HCT116 (cell line): Measurements from ENCODE around the gene EMC10. TPM values are rescaled to one million over a fixed set of nuclear protein-coding genes. Genes with fewer than 3 reads are reported as not detected.

Experiments used
- ATAC-seq: fragments of 200-7000 bp; cut with Tn5 transposase; 2 replicates; pipeline ENCODE4 v1.9.1; 2020; ENCODE audit warnings: mild to moderate bottlenecking, moderate library complexity
- BruUV-seq: library from RNA; stranded (reverse); fragments of 400-500 nt; replicated peaks from 2 replicates; lab custom pipeline; 2021; lab: Mats Ljungman, UMichigan
- CTCF ChIA-PET: fragments of 300-600 bp; sonication (Branson Sonifier 250); formaldehyde crosslinking; loops from one replicate; lab custom pipeline; 2021; ENCODE audit warnings: antibody characterized with exemption; lab: Charles Lee
- POLR2A ChIA-PET: fragments of 300-600, 350-600 bp; sonication (Branson Sonifier 250); formaldehyde crosslinking; loops from one replicate; lab custom pipeline; 2021; ENCODE audit warnings: antibody characterized with exemption; lab: Charles Lee
- RAD21 ChIA-PET, 2 experiments: fragments of 300-600 bp; sonication (Branson Sonifier 250); formaldehyde crosslinking; loops; one replicate each; lab custom pipeline; 2023; ENCODE audit warnings: low total read pairs in 2 of 2; ENCODE audit not compliant: uncharacterized antibody in 2 of 2, unreplicated experiment in 2 of 2, low non-redundant PET in 1 of 2; lab: Charles Lee
- DNase-seq: peaks from one replicate; pipeline ENCODE4 v3.0.0-alpha.2; 2010; ENCODE audit warnings: low read depth, low spot score
- H2AFZ ChIP-seq: fragments of 200-600 bp; shearing (Covaris generic), sonication (generic); 2 replicates; pipeline ENCODE4 v1.6.1; 2017; ENCODE audit warnings: low read depth, mixed run types, mixed read lengths, antibody characterized with exemption, low read length; ENCODE audit not compliant: poor library complexity, severe bottlenecking
- H3K27ac ChIP-seq: 2 replicates; pipeline ENCODE4 v1.5.1; 2012; ENCODE audit warnings: low read depth, low read length
- H3K27me3 ChIP-seq: fragments of 200-600 bp; sonication (generic); 2 replicates; pipeline ENCODE4 v1.6.1; 2016; ENCODE audit warnings: mixed run types, low read length, mixed read lengths; ENCODE audit not compliant: insufficient read depth
- H3K36me3 ChIP-seq, 2 experiments: fragments of 200-500 bp in 1 of 2; fragments of 200-600 bp in 1 of 2; sonication (Bioruptor generic) in 1 of 2; sonication (generic) in 1 of 2; 2 replicates each; pipeline versions ENCODE4 v1.5.1 to v1.6.1; 2014 to 2016; ENCODE audit warnings: low read length in 2 of 2, inconsistent platforms in 1 of 2, mixed read lengths in 1 of 2, mixed run types in 1 of 2; ENCODE audit not compliant: insufficient read depth in 2 of 2, control insufficient read depth in 1 of 2
- H3K4me1 ChIP-seq, 2 experiments: fragments of 200-600 bp in 1 of 2; sonication (generic) in 1 of 2; 2 replicates each; pipeline versions ENCODE4 v1.5.1 to v1.6.1; 2012 to 2017; ENCODE audit warnings: low read length in 2 of 2, inconsistent platforms in 1 of 2, mild to moderate bottlenecking in 1 of 2, mixed read lengths in 1 of 2, mixed run types in 1 of 2, moderate library complexity in 1 of 2; ENCODE audit not compliant: insufficient read depth in 2 of 2, control insufficient read depth in 1 of 2
- H3K4me2 ChIP-seq: fragments of 200-600 bp; sonication (generic); 2 replicates; pipeline ENCODE4 v1.6.1; 2017; ENCODE audit warnings: mixed run types, low read length, mixed read lengths
- H3K4me3 ChIP-seq, 2 experiments: fragments of 200-600 bp in 1 of 2; sonication (generic) in 1 of 2; replicated peaks in 1 of 2; 2 replicates each; pipeline ENCODE4 v1.5.1; 2011 to 2016; ENCODE audit warnings: low read length in 2 of 2, control low read depth in 1 of 2, low read depth in 1 of 2, mild to moderate bottlenecking in 1 of 2, mixed read lengths in 1 of 2, mixed run types in 1 of 2
- H3K79me2 ChIP-seq: fragments of 200-600 bp; sonication (generic); 2 replicates; pipeline ENCODE4 v1.6.1; 2017; ENCODE audit warnings: mild to moderate bottlenecking, mixed run types, low read length, moderate library complexity, mixed read lengths; ENCODE audit not compliant: insufficient read depth
- H3K9ac ChIP-seq: fragments of 200-600 bp; sonication (generic); 2 replicates; pipeline ENCODE4 v1.6.1; 2016; ENCODE audit warnings: low read length, mixed read lengths
- H3K9me2 ChIP-seq: fragments of 200-600 bp; sonication (generic), shearing (Covaris generic); 2 replicates; pipeline ENCODE4 v1.6.1; 2017; ENCODE audit warnings: mixed run types, mild to moderate bottlenecking, moderate library complexity; ENCODE audit not compliant: insufficient read depth
- H3K9me3 ChIP-seq, 2 experiments: fragments of 200-500 bp in 1 of 2; fragments of 200-600 bp in 1 of 2; sonication (Bioruptor generic) in 1 of 2; sonication (generic) in 1 of 2; 2 replicates each; pipeline ENCODE4 v1.6.1; 2014 to 2017; ENCODE audit warnings: low read length in 2 of 2, mixed read lengths in 2 of 2, inconsistent platforms in 1 of 2, low read depth in 1 of 2, mild to moderate bottlenecking in 1 of 2, mixed run types in 1 of 2, moderate library complexity in 1 of 2; ENCODE audit not compliant: control insufficient read depth in 1 of 2, insufficient read depth in 1 of 2
- H4K20me1 ChIP-seq: fragments of 200-600 bp; sonication (generic), shearing (Covaris generic); 2 replicates; pipeline ENCODE4 v1.6.1; 2017; ENCODE audit warnings: mixed run types, mild to moderate bottlenecking, moderate library complexity; ENCODE audit not compliant: insufficient read depth
- ATF3 ChIP-seq: IDR thresholded peaks from 2 replicates; pipeline ENCODE4 v1.6.1; 2012
- CBX3 ChIP-seq: IDR thresholded peaks from 2 replicates; pipeline ENCODE4 v1.6.1; 2012; ENCODE audit warnings: low read depth
- CEBPB ChIP-seq: IDR thresholded peaks from 2 replicates; pipeline ENCODE4 v1.6.1; 2012; ENCODE audit warnings: low read depth
- EZH2 ChIP-seq: fragments of 200-600 bp; sonication (generic); IDR thresholded peaks from 2 replicates; pipeline ENCODE4 v1.6.1; 2017; ENCODE audit warnings: antibody characterized with exemption, mixed run types
- EZH2phosphoT487 ChIP-seq: fragments of 200-600 bp; IDR thresholded peaks from 2 replicates; pipeline ENCODE4 v1.6.1; 2018; ENCODE audit warnings: antibody characterized with exemption, borderline replicate concordance
- FOSL1 ChIP-seq: IDR thresholded peaks from 2 replicates; pipeline ENCODE4 v1.6.1; 2012; ENCODE audit warnings: low read depth
- JUND ChIP-seq: IDR thresholded peaks from 2 replicates; pipeline ENCODE4 v1.6.1; 2012
- MAX ChIP-seq: IDR thresholded peaks from 2 replicates; pipeline ENCODE4 v1.6.1; 2012
- POLR2A ChIP-seq: IDR thresholded peaks from 2 replicates; pipeline ENCODE4 v1.7.0; 2011; ENCODE audit warnings: borderline replicate concordance; ENCODE audit not compliant: insufficient read depth, insufficient read length; ENCODE audit errors: extremely low read depth
- RAD21 ChIP-seq: IDR thresholded peaks from 2 replicates; pipeline ENCODE4 v1.6.1; 2012; ENCODE audit warnings: low read depth, mild to moderate bottlenecking
- REST ChIP-seq: IDR thresholded peaks from 2 replicates; pipeline ENCODE4 v1.6.1; 2012; ENCODE audit warnings: low read depth
- SIN3A ChIP-seq: IDR thresholded peaks from 2 replicates; pipeline ENCODE4 v1.6.1; 2012; ENCODE audit warnings: low read depth
- SP1 ChIP-seq: IDR thresholded peaks from 2 replicates; pipeline ENCODE4 v1.6.1; 2012; ENCODE audit warnings: low read depth
- SRF ChIP-seq: IDR thresholded peaks from 2 replicates; pipeline ENCODE4 v1.6.1; 2012; ENCODE audit warnings: low read depth
- ZFX ChIP-seq: fragments of 450-650 bp; IDR thresholded peaks from 2 replicates; pipeline ENCODE4 v1.6.1; 2017
- ZNF274 ChIP-seq: fragments of 200-500 bp; sonication (Bioruptor generic); IDR thresholded peaks from 2 replicates; pipeline ENCODE4 v1.6.1; 2014; ENCODE audit warnings: mild to moderate bottlenecking, low read depth, low read length, inconsistent platforms
- intact Hi-C: fragments of 100-400 bp; cut with micrococcal nuclease; formaldehyde crosslinking; loops from 2 replicates; pipeline ENCODE4 v1.10.0; 2022
- total RNA-seq: library from RNA; stranded (reverse); gene quantifications from one replicate; pipeline ENCODE4 v1.2.1, GENCODE V29; 2021; ENCODE audit not compliant: unreplicated experiment
- TF ChIP-seq, protein P1 (sequence below): IDR thresholded peaks from 2 replicates; pipeline ENCODE4 v1.6.1; 2011; ENCODE audit warnings: mild to moderate bottlenecking, low read length, moderate library complexity; ENCODE audit not compliant: insufficient replicate concordance; ENCODE audit errors: extremely low read depth

The EMC10 gene
- total RNA-seq, 1 experiment from 2014 or later: 92.4 TPM

DNA sequence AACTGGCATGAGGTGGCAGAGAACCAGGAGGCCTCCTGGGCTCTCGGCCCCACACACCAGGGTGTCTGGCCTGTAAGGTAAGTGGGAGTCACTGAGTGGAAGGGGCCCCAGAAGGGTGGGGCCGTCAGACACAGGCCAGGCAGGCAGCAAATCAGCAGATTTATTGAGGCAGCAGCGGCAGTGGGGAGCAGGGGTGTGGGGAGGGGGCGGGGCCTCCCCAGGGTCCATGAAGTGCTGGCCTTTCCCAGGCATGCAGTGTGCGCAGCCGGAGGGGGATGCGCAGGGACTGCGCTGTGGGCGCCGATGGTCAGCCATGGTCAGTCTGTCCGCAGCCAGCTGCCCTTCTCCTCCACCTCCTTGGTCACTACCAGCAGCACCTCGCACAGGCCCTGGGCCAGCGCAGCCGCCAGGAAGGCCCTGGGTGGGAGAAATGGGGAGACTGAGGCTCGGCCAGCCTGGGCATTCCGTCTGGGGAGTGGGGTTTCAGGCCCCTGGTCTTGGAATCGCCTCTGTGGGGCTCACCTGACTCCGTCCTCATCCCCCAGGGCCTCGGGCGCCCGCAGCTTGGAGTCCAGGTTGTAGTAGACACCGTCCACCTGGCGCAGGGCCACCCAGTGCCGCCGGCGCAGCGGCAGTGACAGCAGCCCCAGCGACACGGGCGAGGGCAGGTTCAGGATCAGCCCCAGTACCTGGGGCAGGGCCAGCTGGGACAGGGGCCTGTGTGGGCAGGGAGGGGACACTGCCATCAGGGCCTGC, 29.7 kb downstream of the EMC10 start:
- H3K4me3 ChIP-seq: no peak overlapping the region
- intact Hi-C loops: no loop called here

More for the DNA sequence above, 29.7 kb downstream of the EMC10 start:
- Histone ChIP-seq H3K27ac (no peak overlapping the region), H4K20me1 (no peaks in the 10 kb centered on the region), H3K9ac (no peak overlapping the region), H3K79me2 (peaks cover 8% of the 10 kb centered on the region; the same call in 1 of the 2 replicates), H2AFZ (no peak overlapping the region), H3K9me3 (no peaks in the 10 kb centered on the region), H3K9me2 (no peaks in the 10 kb centered on the region), H3K27me3 (no peaks in the 10 kb centered on the region), H3K4me1 (peaks cover 3 to 8% of the 10 kb centered on the region in 2 experiments; a peak in 3 of 4 replicates), H3K36me3 (no peaks in the 10 kb centered on the region; a peak in 1 of 4 replicates), H3K4me2 (no peak overlapping the region)
- TF ChIP-seq REST (no peak), POLR2A (no peak), ZNF274 (no peak), CEBPB (no peak), SP1 (no peak), RAD21 (no peak), FOSL1 (no peak), MAX (no peak), ATF3 (no peak), CBX3 (no peak), SRF (no peak), SIN3A (no peak), EZH2phosphoT487 (no peak), ZFX (no peak), JUND (no peak), EZH2 (no peak)
- TF ChIP-seq, protein P1, sequence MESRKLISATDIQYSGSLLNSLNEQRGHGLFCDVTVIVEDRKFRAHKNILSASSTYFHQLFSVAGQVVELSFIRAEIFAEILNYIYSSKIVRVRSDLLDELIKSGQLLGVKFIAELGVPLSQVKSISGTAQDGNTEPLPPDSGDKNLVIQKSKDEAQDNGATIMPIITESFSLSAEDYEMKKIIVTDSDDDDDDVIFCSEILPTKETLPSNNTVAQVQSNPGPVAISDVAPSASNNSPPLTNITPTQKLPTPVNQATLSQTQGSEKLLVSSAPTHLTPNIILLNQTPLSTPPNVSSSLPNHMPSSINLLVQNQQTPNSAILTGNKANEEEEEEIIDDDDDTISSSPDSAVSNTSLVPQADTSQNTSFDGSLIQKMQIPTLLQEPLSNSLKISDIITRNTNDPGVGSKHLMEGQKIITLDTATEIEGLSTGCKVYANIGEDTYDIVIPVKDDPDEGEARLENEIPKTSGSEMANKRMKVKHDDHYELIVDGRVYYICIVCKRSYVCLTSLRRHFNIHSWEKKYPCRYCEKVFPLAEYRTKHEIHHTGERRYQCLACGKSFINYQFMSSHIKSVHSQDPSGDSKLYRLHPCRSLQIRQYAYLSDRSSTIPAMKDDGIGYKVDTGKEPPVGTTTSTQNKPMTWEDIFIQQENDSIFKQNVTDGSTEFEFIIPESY: no peak
- ChIA-PET RAD21 (no interaction called here), CTCF (no interaction called here), POLR2A (no interaction called here)
- BruUV-seq: no TSS peak
- no peak for DNase-seq
- ATAC-seq: no peak
